HL-60 (cell line): ENCODE measurements around the gene PCDHB4.

Experiments
- CTCF ChIP-seq: IDR thresholded peaks from one replicate; pipeline ENCODE4 v1.5.1; 2011; ENCODE audit warnings: low read length, control low read depth, inconsistent platforms; ENCODE audit not compliant: insufficient read depth
- GABPA ChIP-seq: IDR thresholded peaks from 2 replicates; pipeline ENCODE4 v1.6.1; 2012; ENCODE audit warnings: low read depth
- POLR2AphosphoS5 ChIP-seq: IDR thresholded peaks from 2 replicates; pipeline ENCODE4 v1.6.1; 2012; ENCODE audit warnings: low read depth
- REST ChIP-seq: IDR thresholded peaks from 2 replicates; pipeline ENCODE4 v1.6.1; 2012; ENCODE audit warnings: low read depth; ENCODE audit not compliant: insufficient replicate concordance

GRCh38 chr5:141135718-141136266, 14.2 kb downstream of the PCDHB4 start:
- no peak for TF ChIP-seq CTCF
- TF ChIP-seq REST, result no peak
- TF ChIP-seq POLR2AphosphoS5, result no peak
- TF ChIP-seq GABPA, result no peak
